ENCODE measurements around the gene ZSCAN30. TPM values are rescaled to one million over a fixed set of nuclear protein-coding genes. Genes with fewer than 3 reads are reported as not detected.

ZSCAN30 gene
- total RNA-seq, 1 experiment from 2014 or later, result 12.1 TPM

DNA sequence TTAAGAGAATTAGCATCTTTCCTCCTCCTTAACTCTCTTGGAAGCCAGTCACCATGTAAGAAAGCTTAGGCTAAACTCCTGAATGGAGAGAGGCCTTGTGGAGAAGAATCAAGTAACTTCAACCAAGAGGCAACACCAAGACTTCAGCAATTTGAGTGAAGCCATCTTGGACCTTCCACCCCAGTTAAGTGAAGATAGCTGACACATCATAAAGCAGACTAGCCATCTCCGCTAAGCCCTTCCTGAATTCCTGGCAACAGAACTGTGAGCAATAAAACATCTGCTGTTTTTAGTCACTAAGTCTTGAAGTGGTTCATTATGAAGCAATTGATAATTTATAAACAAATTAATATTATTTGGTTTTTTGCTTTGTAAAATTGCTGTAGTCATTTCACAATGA is 50.7 kb downstream of the ZSCAN30 start:
- DNase-seq (ENCODE audit: low read depth, low spot score) (no peak), ATAC-seq (no peak)
- no TSS peak for BruUV-seq (replicated peaks)
- Histone ChIP-seq H3K4me1 (ENCODE audit: control insufficient read depth, insufficient read depth, low read length) (peaks cover 3% of the 10 kb centered on the region; the same call in 1 of the 2 replicates), H3K36me3 (ENCODE audit: control insufficient read depth, insufficient read depth, low read length) (peaks cover 7% of the 10 kb centered on the region; the same call in 1 of the 2 replicates), H3K4me3 (ENCODE audit: low read depth in 2 of 2, low read length in 2 of 2) (no peak overlapping the region), H3K9me3 (ENCODE audit: control insufficient read depth, insufficient read depth, low read depth, low read length) (peaks cover 30% of the 10 kb centered on the region), H3K27ac (ENCODE audit: low read length) (no peak overlapping the region), H3K27me3 (ENCODE audit: control insufficient read depth, insufficient read depth, low read length) (no peaks in the 10 kb centered on the region)
- ChIA-PET POLR2A (interaction anchor here (0.7 kb wide), 1 partner anchor 51 kb away, joined by 3 read pairs; the partner anchor contains the start of gene ZSCAN30), CTCF (no interaction called here)
- in situ Hi-C loops (cut with HindIII; ENCODE audit: low pct_unique_long_range_greater_than_20kb, low sequenced_read_pairs) (no loop called here), intact Hi-C loops (cut with micrococcal nuclease; ENCODE audit: unreplicated experiment) (loop anchor here (10.0 kb wide), 1 partner anchor 105 kb away; the partner anchor contains the start of gene ZNF24)
- TF ChIP-seq, protein P1, sequence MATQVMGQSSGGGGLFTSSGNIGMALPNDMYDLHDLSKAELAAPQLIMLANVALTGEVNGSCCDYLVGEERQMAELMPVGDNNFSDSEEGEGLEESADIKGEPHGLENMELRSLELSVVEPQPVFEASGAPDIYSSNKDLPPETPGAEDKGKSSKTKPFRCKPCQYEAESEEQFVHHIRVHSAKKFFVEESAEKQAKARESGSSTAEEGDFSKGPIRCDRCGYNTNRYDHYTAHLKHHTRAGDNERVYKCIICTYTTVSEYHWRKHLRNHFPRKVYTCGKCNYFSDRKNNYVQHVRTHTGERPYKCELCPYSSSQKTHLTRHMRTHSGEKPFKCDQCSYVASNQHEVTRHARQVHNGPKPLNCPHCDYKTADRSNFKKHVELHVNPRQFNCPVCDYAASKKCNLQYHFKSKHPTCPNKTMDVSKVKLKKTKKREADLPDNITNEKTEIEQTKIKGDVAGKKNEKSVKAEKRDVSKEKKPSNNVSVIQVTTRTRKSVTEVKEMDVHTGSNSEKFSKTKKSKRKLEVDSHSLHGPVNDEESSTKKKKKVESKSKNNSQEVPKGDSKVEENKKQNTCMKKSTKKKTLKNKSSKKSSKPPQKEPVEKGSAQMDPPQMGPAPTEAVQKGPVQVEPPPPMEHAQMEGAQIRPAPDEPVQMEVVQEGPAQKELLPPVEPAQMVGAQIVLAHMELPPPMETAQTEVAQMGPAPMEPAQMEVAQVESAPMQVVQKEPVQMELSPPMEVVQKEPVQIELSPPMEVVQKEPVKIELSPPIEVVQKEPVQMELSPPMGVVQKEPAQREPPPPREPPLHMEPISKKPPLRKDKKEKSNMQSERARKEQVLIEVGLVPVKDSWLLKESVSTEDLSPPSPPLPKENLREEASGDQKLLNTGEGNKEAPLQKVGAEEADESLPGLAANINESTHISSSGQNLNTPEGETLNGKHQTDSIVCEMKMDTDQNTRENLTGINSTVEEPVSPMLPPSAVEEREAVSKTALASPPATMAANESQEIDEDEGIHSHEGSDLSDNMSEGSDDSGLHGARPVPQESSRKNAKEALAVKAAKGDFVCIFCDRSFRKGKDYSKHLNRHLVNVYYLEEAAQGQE (IDR thresholded peaks at IDR 0.05; ENCODE audit: insufficient read depth in 1 of 2, low read depth in 2 of 2, low read length in 1 of 2), result no peak
- TF ChIP-seq TCF7L2 (IDR thresholded peaks at IDR 0.05; ENCODE audit: low read depth, low read length), result no peak
- no peak for TF ChIP-seq POLR2AphosphoS5 (IDR thresholded peaks at IDR 0.05; ENCODE audit: low read depth, low read length)
- TF ChIP-seq SIN3A (IDR thresholded peaks at IDR 0.05; ENCODE audit: borderline replicate concordance, insufficient read depth, low read depth, low read length), result no peak

DNA sequence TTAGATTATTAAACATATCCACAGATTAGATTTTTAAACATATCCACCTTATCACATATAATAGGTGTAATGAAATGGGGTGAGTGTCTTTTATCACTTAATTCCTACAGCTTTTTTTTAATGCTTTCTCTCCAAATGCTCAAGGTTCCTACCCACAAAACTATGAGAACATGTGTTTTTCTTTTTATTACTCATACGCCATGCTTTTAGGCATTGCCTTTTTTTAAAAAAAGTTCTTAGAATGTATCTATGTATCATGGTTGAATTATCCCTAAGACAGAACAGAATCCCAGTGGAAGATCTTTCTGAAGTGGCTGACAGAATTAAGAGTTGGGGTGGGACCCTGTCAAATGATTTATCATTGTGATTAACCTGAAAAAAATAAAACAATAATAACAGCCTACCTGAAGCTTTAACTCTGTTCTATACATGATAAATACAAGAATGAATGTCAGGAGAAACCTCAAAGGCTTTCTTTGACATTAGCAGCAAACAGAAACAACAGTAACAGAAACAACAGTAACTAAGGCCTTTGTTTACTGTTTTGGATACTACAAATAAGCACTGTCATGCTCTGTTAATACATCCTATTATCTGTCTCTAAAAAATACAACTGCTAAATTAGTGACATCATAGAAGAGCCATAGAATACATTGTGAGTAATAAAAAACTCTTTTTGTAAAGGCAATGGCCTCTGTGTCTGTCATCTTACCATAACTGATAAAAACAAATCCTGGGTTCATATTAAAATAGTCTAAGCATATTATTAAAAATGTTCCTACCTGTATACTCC is 53.3 kb downstream of the ZSCAN30 start:
- in situ Hi-C loops (cut with HindIII; ENCODE audit: low pct_unique_long_range_greater_than_20kb, low sequenced_read_pairs) (no loop called here), intact Hi-C loops (cut with micrococcal nuclease; ENCODE audit: unreplicated experiment) (loop anchor here (10.0 kb wide), 1 partner anchor 108 kb away; the partner anchor contains the start of gene ZNF24)
- Histone ChIP-seq H3K27ac (ENCODE audit: low read length) (no peak overlapping the region), H3K27me3 (ENCODE audit: control insufficient read depth, insufficient read depth, low read length) (no peaks in the 10 kb centered on the region), H3K36me3 (ENCODE audit: control insufficient read depth, insufficient read depth, low read length) (peaks cover 3% of the 10 kb centered on the region; the same call in 1 of the 2 replicates), H3K4me1 (ENCODE audit: control insufficient read depth, insufficient read depth, low read length) (peaks cover 3% of the 10 kb centered on the region; the same call in 1 of the 2 replicates), H3K9me3 (ENCODE audit: control insufficient read depth, insufficient read depth, low read depth, low read length) (peaks cover 4% of the 10 kb centered on the region), H3K4me3 (ENCODE audit: low read depth in 2 of 2, low read length in 2 of 2) (no peak overlapping the region)
- DNase-seq (ENCODE audit: low read depth, low spot score), result no peak
- no peak for ATAC-seq
- TF ChIP-seq, protein P1 (IDR thresholded peaks at IDR 0.05; ENCODE audit: insufficient read depth in 1 of 2, low read depth in 2 of 2, low read length in 1 of 2), result no peak
- TF ChIP-seq POLR2AphosphoS5 (IDR thresholded peaks at IDR 0.05; ENCODE audit: low read depth, low read length) (no peak), SIN3A (IDR thresholded peaks at IDR 0.05; ENCODE audit: borderline replicate concordance, insufficient read depth, low read depth, low read length) (no peak), TCF7L2 (IDR thresholded peaks at IDR 0.05; ENCODE audit: low read depth, low read length) (no peak)
- TF ChIP-seq, protein P2, sequence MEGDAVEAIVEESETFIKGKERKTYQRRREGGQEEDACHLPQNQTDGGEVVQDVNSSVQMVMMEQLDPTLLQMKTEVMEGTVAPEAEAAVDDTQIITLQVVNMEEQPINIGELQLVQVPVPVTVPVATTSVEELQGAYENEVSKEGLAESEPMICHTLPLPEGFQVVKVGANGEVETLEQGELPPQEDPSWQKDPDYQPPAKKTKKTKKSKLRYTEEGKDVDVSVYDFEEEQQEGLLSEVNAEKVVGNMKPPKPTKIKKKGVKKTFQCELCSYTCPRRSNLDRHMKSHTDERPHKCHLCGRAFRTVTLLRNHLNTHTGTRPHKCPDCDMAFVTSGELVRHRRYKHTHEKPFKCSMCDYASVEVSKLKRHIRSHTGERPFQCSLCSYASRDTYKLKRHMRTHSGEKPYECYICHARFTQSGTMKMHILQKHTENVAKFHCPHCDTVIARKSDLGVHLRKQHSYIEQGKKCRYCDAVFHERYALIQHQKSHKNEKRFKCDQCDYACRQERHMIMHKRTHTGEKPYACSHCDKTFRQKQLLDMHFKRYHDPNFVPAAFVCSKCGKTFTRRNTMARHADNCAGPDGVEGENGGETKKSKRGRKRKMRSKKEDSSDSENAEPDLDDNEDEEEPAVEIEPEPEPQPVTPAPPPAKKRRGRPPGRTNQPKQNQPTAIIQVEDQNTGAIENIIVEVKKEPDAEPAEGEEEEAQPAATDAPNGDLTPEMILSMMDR (IDR thresholded peaks at IDR 0.05), result no peak
- POLR2A ChIA-PET, result interaction anchor here (0.6 kb wide), 1 partner anchor 51 kb away, joined by 9 read pairs; no protein-coding TSS in a partner anchor
- CTCF ChIA-PET, result no interaction called here
- BruUV-seq (replicated peaks), result no TSS peak

Measured in Panc1 (cell line).